ENCODE measurements around the gene PRSS57. TPM values are rescaled to one million over a fixed set of nuclear protein-coding genes. Genes with fewer than 3 reads are reported as not detected.
A peak's percentile ranks its signal among the peaks of the same experiment; 100 is the strongest.

Gene PRSS57
- total RNA-seq, 6 experiments from 2014 or later: 0.20 TPM; not detected in 5

GRCh38 chr19:678791-679388 lies 16.4 kb downstream of the PRSS57 start:
- DNase-seq (no peak), ATAC-seq (no peak)
- Histone ChIP-seq H3K9me3 (no peaks in the 10 kb centered on the region), H3K4me3 (no peak overlapping the region), H3K27ac (peak overlapping the region in 1 of 3 donors; percentile 87), H3K36me3 (no peaks in the 10 kb centered on the region), H3K4me1 (peaks cover 0 to 15% (median 0%) of the 10 kb centered on the region in 4 donors), H3K27me3 (no peaks in the 10 kb centered on the region)
- no peak for TF ChIP-seq POLR2A (IDR thresholded peaks at IDR 0.05)
- TF ChIP-seq, protein P1, sequence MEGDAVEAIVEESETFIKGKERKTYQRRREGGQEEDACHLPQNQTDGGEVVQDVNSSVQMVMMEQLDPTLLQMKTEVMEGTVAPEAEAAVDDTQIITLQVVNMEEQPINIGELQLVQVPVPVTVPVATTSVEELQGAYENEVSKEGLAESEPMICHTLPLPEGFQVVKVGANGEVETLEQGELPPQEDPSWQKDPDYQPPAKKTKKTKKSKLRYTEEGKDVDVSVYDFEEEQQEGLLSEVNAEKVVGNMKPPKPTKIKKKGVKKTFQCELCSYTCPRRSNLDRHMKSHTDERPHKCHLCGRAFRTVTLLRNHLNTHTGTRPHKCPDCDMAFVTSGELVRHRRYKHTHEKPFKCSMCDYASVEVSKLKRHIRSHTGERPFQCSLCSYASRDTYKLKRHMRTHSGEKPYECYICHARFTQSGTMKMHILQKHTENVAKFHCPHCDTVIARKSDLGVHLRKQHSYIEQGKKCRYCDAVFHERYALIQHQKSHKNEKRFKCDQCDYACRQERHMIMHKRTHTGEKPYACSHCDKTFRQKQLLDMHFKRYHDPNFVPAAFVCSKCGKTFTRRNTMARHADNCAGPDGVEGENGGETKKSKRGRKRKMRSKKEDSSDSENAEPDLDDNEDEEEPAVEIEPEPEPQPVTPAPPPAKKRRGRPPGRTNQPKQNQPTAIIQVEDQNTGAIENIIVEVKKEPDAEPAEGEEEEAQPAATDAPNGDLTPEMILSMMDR (IDR thresholded peaks at IDR 0.05): no peak
- intact Hi-C loops (cut with DNase I): no loop called here
- whole genome bisulfite sequencing (ENCODE audit: insufficient coverage, low coverage, low lambda C conversion rate, missing lambda C conversion rate): 100% methylated on average over 1 of the region's 16 CpGs

DNA sequence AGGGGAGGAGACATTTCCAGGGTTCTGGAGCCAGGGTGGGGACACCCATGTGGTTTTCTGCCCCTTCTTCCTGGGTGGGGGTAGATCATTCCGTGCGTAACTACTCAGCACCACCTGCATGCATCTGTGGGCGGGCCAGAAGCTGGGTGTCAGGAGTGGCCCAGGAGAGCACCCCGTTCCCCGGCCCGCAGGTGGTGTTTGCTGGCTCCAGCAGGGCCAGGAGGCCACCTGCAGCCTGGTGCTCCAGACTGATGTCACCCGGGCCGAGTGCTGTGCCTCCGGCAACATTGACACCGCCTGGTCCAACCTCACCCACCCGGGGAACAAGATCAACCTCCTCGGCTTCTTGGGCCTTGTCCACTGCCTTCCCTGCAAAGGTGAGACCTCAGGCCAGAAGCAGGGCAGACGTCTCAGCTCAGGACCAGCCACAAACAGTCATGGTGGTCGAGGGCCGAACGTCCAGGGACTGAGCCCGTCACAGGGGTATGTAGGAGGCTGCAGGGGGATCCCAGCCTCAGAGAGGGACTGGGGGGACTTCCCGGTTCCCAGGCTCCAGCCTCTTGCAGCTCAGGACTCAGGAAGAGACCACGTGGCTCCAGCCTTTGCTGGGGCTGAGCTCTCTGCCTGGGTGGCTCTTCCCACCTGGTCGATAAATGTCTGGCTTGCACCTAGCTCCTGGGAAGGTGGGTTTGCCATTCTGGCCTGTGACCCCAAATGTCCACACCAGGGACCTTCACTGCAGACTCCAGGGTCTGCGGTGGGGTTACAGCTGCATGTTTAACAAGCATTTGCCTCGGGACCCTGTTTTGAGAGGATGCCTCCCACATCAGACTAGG lies 17.4 kb downstream of the PRSS57 start:
- no peak for TF ChIP-seq POLR2A (IDR thresholded peaks at IDR 0.05)
- TF ChIP-seq, protein P1 (IDR thresholded peaks at IDR 0.05): no peak
- intact Hi-C loops (cut with DNase I): no loop called here
- no peaks in the 10 kb centered on the region for H3K36me3 ChIP-seq
- no peaks in the 10 kb centered on the region for H3K9me3 ChIP-seq
- H3K4me3 ChIP-seq: no peak overlapping the region
- no peak for ATAC-seq
- H3K27ac ChIP-seq: peak overlapping the region in 2 of 3 donors; percentile 53 to 75
- WGBS (ENCODE audit: insufficient coverage, low coverage, low lambda C conversion rate, missing lambda C conversion rate): 42% methylated on average over 13 of the region's 22 CpGs
- no peaks in the 10 kb centered on the region for H3K27me3 ChIP-seq
- H3K4me1 ChIP-seq: peaks cover 0 to 15% (median 0%) of the 10 kb centered on the region in 4 donors
- peak in 1 of 3 donors; percentile 26 for DNase-seq

DNA sequence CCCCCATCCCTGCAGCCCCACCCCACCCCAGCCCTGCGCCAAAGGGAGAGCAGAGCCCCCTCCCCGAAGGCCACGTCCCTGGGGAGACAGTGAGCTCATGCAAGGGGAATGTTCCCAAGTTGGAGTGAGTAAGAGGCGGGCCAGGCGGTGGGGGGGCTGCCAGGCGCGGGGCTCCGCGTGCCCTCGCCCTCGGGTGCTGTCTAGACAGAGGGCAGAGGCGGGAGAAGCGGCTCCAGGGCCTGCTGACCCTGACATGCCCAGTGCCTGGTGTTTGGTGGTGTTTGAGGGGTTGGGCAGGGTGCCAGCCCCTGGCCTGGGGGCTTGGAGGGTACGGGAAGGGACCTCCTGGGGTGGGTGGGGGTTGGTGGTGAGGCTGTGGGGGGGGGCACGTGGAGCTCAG lies 18.1 kb downstream of the PRSS57 start:
- Histone ChIP-seq H3K4me3 (peak overlapping the region; percentile 23 to 32 (median 27)), H3K36me3 (no peaks in the 10 kb centered on the region), H3K27ac (peak overlapping the region; percentile 31 to 75 (median 53)), H3K9me3 (no peaks in the 10 kb centered on the region), H3K4me1 (peaks cover 0 to 15% (median 0%) of the 10 kb centered on the region in 4 donors), H3K27me3 (no peaks in the 10 kb centered on the region)
- DNase-seq (peak in 1 of 3 donors; percentile 42), ATAC-seq (no peak)
- no CpG with 5 or more reads among the region's 15 CpGs for WGBS (ENCODE audit: insufficient coverage, low coverage, low lambda C conversion rate, missing lambda C conversion rate)
- intact Hi-C loops (cut with DNase I): no loop called here
- no peak for TF ChIP-seq POLR2A (IDR thresholded peaks at IDR 0.05)
- TF ChIP-seq, protein P1 (IDR thresholded peaks at IDR 0.05): no peak

GRCh38 chr19:676339-677105 lies 18.7 kb downstream of the PRSS57 start, which contains the start of gene FSTL3:
Gene FSTL3, plus strand, starts transcription at chr19:676392. Its CDS starts 32 bp downstream, at chr19:676424.
- peaks cover 0 to 15% (median 0%) of the 10 kb centered on the region in 4 donors for H3K4me1 ChIP-seq

More at GRCh38 chr19:676339-677105, 18.7 kb downstream of the PRSS57 start, which contains the start of gene FSTL3:
- Histone ChIP-seq H3K27ac (peak within 1 kb of the TSS; percentile 31 to 75 (median 53)), H3K27me3 (no peaks in the 10 kb centered on the region), H3K4me3 (peak within 1 kb of the TSS; percentile 23 to 32 (median 27)), H3K9me3 (no peaks in the 10 kb centered on the region), H3K36me3 (no peaks in the 10 kb centered on the region)
- 23% methylated on average over 8 of the region's 63 CpGs for WGBS (ENCODE audit: insufficient coverage, low coverage, low lambda C conversion rate, missing lambda C conversion rate)
- TF ChIP-seq, protein P1 (IDR thresholded peaks at IDR 0.05): no peak
- TF ChIP-seq POLR2A (IDR thresholded peaks at IDR 0.05): peak; percentile 15
- intact Hi-C loops (cut with DNase I): no loop called here
- DNase-seq (peak in 1 of 3 donors; percentile 25), ATAC-seq (no peak)
